Measurements from ENCODE around the gene PPTC7.
"Not testable (repeated sequence)": the region's sequence is repeated elsewhere in the genome, so short reads cannot be mapped to it uniquely, and the experiment has no call there.

PPTC7 gene

GRCh38 chr12:110547090-110547489 is 36.0 kb downstream of the PPTC7 start:
- H3K4me1 ChIP-seq: peaks cover 0 to 55% (median 38%) of the 10 kb centered on the region in 4 donors
- TF ChIP-seq CTCF (IDR thresholded peaks at IDR 0.05): no peak

DNA sequence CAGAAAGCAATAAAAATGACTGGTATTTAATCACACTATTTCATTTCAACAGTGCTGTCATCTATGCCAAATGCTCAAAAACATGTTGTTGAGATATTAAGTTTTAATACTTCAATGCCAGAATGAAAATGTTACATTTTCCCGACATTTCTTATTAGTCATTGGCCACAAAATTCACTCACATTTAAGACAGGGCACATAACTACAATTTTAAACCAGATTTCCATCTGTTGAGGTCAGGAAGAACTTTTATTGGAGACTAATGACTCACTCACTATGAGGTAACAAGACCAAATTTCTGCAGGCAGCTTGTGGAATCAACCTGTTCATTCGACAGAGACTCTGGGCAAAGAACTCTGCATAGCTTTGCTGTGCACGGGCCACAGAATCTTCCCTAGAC is 36.8 kb downstream of the PPTC7 start:
- no peak for DNase-seq
- no peak for TF ChIP-seq CTCF (IDR thresholded peaks at IDR 0.05)
- intact Hi-C loops (cut with DNase I; ENCODE audit: low total_unique reads): no loop called here

More at GRCh38 chr12:110547090-110547489, 36.0 kb downstream of the PPTC7 start:
- peaks cover 0 to 20% (median 5%) of the 10 kb centered on the region in 3 donors for H3K36me3 ChIP-seq
- no peak overlapping the region for H3K27ac ChIP-seq
- no peak for DNase-seq
- H3K27me3 ChIP-seq: no peaks in the 10 kb centered on the region
- intact Hi-C loops (cut with DNase I; ENCODE audit: low total_unique reads): no loop called here
- H3K4me3 ChIP-seq: no peak overlapping the region
- no peaks in the 10 kb centered on the region for H3K9me3 ChIP-seq

GRCh38 chr12:110545812-110546211 is 37.3 kb downstream of the PPTC7 start:
- Histone ChIP-seq H3K27ac (peak overlapping the region in 1 of 2 donors; percentile 87), H3K27me3 (no peaks in the 10 kb centered on the region), H3K4me1 (peaks cover 0 to 56% (median 42%) of the 10 kb centered on the region in 4 donors), H3K9me3 (no peaks in the 10 kb centered on the region), H3K36me3 (peaks cover 0 to 17% (median 4%) of the 10 kb centered on the region in 3 donors), H3K4me3 (no peak overlapping the region)
- no peak for TF ChIP-seq CTCF (IDR thresholded peaks at IDR 0.05)
- intact Hi-C loops (cut with DNase I; ENCODE audit: low total_unique reads): no loop called here
- no peak for DNase-seq

More for the DNA sequence above, 36.8 kb downstream of the PPTC7 start:
- Histone ChIP-seq H3K27ac (peak overlapping the region in 1 of 2 donors; percentile 87), H3K36me3 (peaks cover 0 to 20% (median 5%) of the 10 kb centered on the region in 3 donors), H3K27me3 (no peaks in the 10 kb centered on the region), H3K4me1 (peaks cover 0 to 60% (median 40%) of the 10 kb centered on the region in 4 donors), H3K9me3 (no peaks in the 10 kb centered on the region), H3K4me3 (no peak overlapping the region)

GRCh38 chr12:110545259-110545658 is 37.9 kb downstream of the PPTC7 start:
- H3K4me3 ChIP-seq; H3K9me3 ChIP-seq; intact Hi-C loops (cut with DNase I; ENCODE audit: low total_unique reads); DNase-seq; H3K27me3 ChIP-seq: not testable (repeated sequence)
- peak overlapping the region in 1 of 2 donors; percentile 87 for H3K27ac ChIP-seq
- H3K36me3 ChIP-seq: peaks cover 0 to 11% (median 0%) of the 10 kb centered on the region in 3 donors
- H3K4me1 ChIP-seq: peaks cover 0 to 56% (median 42%) of the 10 kb centered on the region in 4 donors

DNA sequence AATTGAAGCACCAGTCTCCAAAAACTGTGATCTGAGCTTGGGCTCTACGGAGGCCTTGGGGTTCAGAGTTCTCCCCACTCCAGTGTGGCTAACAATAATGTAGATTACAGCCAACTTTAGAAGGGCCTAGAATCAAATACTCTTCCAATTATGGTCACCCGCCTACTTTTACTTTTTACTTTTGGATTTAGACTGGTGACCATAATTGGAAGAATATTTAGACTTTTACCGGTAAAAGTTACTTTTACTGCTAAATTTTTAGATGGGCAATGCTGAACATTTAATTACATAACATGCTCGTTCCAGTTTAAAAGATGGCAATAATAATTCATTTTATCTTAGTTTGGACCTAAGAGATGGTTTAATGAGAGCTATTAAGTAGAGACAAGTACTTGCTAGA is 39.2 kb downstream of the PPTC7 start:
- Histone ChIP-seq H3K36me3 (peaks cover 0 to 11% (median under 1%) of the 10 kb centered on the region in 3 donors), H3K4me1 (peaks cover 0 to 60% (median 42%) of the 10 kb centered on the region in 4 donors), H3K9me3 (no peaks in the 10 kb centered on the region), H3K27ac (peak overlapping the region; percentile 78 to 87), H3K27me3 (no peaks in the 10 kb centered on the region), H3K4me3 (peak overlapping the region in 1 of 2 donors; percentile 4)
- intact Hi-C loops (cut with DNase I; ENCODE audit: low total_unique reads): loop anchor here (5.0 kb wide), 1 partner anchor 38 kb away; the partner anchor contains the start of gene PPTC7
- DNase-seq: no peak
- no peak for TF ChIP-seq CTCF (IDR thresholded peaks at IDR 0.05)

GRCh38 chr12:110543252-110543959 is 39.7 kb downstream of the PPTC7 start:
- no peak for TF ChIP-seq CTCF (IDR thresholded peaks at IDR 0.05)
- peaks cover 0 to 65% (median 44%) of the 10 kb centered on the region in 4 donors for H3K4me1 ChIP-seq
- H3K4me3 ChIP-seq: peak overlapping the region in 1 of 2 donors; percentile 4
- DNase-seq: peak; percentile 97
- no peaks in the 10 kb centered on the region for H3K27me3 ChIP-seq
- peaks cover 0 to 10% (median 6%) of the 10 kb centered on the region in 3 donors for H3K36me3 ChIP-seq
- H3K9me3 ChIP-seq: no peaks in the 10 kb centered on the region
- peak overlapping the region; percentile 78 to 87 for H3K27ac ChIP-seq
- intact Hi-C loops (cut with DNase I; ENCODE audit: low total_unique reads): loop anchor here (5.0 kb wide), 1 partner anchor 39 kb away; the partner anchor contains the start of gene PPTC7

Data from tibial artery (tissue), 4 donors.